ENCODE data around the gene CCBE1.

The CCBE1 gene

GRCh38 chr18:59730896-59731295, 33.7 kb upstream of the CCBE1 start:
- H3K9me3 ChIP-seq (ENCODE audit: control insufficient read depth in 5 of 5, low read length in 5 of 5) = no peaks in the 10 kb centered on the region
- peaks cover 0 to 2% (median 0%) of the 10 kb centered on the region in 5 donors for H3K27me3 ChIP-seq (ENCODE audit: control insufficient read depth in 5 of 5, insufficient read depth in 4 of 5, low read length in 5 of 5)
- H3K27ac ChIP-seq (ENCODE audit: low read depth, low read length) = no peak overlapping the region
- H3K4me1 ChIP-seq (ENCODE audit: control insufficient read depth in 5 of 5, insufficient read depth in 5 of 5, low read length in 5 of 5) = no peaks in the 10 kb centered on the region
- H3K4me3 ChIP-seq (ENCODE audit: low read depth in 1 of 5, low read length in 5 of 5) = no peak overlapping the region
- no peaks in the 10 kb centered on the region for H3K36me3 ChIP-seq (ENCODE audit: control insufficient read depth in 5 of 5, insufficient read depth in 5 of 5, low read length in 5 of 5)
- H3K9ac ChIP-seq (ENCODE audit: low read length in 5 of 5) = no peak overlapping the region

GRCh38 chr18:59729781-59730180, 32.6 kb upstream of the CCBE1 start:
- Histone ChIP-seq H3K27me3 (ENCODE audit: control insufficient read depth in 5 of 5, insufficient read depth in 4 of 5, low read length in 5 of 5) (peaks cover 0 to 2% (median 0%) of the 10 kb centered on the region in 5 donors), H3K4me1 (ENCODE audit: control insufficient read depth in 5 of 5, insufficient read depth in 5 of 5, low read length in 5 of 5) (no peaks in the 10 kb centered on the region), H3K9ac (ENCODE audit: low read length in 5 of 5) (no peak overlapping the region), H3K9me3 (ENCODE audit: control insufficient read depth in 5 of 5, low read length in 5 of 5) (no peaks in the 10 kb centered on the region), H3K27ac (ENCODE audit: low read depth, low read length) (no peak overlapping the region), H3K4me3 (ENCODE audit: low read depth in 1 of 5, low read length in 5 of 5) (no peak overlapping the region), H3K36me3 (ENCODE audit: control insufficient read depth in 5 of 5, insufficient read depth in 5 of 5, low read length in 5 of 5) (no peaks in the 10 kb centered on the region)

DNA sequence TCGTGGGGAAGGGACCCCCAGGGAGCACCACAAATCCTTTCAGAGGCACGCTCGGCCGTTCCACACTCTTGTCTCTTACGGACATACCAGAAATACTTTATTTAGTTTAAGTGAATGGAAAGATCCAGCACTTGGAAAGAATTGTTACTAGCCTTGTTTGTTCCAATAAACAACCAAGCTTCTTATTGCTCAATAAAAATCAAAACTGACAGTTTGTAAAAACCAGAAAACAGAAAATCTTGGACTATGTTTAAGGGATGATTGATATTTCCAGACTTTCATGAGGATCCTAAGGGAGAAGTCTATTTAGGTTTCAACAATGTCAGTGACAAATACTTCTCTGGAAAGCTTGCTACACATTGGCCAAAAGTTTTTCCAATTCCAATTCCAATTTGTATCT, 31.6 kb upstream of the CCBE1 start:
- Histone ChIP-seq H3K36me3 (ENCODE audit: control insufficient read depth in 5 of 5, insufficient read depth in 5 of 5, low read length in 5 of 5) (no peaks in the 10 kb centered on the region), H3K4me3 (ENCODE audit: low read depth in 1 of 5, low read length in 5 of 5) (no peak overlapping the region), H3K9me3 (ENCODE audit: control insufficient read depth in 5 of 5, low read length in 5 of 5) (no peaks in the 10 kb centered on the region), H3K9ac (ENCODE audit: low read length in 5 of 5) (no peak overlapping the region), H3K4me1 (ENCODE audit: control insufficient read depth in 5 of 5, insufficient read depth in 5 of 5, low read length in 5 of 5) (no peaks in the 10 kb centered on the region), H3K27ac (ENCODE audit: low read depth, low read length) (no peak overlapping the region), H3K27me3 (ENCODE audit: control insufficient read depth in 5 of 5, insufficient read depth in 4 of 5, low read length in 5 of 5) (peaks cover 0 to 3% (median 0%) of the 10 kb centered on the region in 5 donors)

DNA sequence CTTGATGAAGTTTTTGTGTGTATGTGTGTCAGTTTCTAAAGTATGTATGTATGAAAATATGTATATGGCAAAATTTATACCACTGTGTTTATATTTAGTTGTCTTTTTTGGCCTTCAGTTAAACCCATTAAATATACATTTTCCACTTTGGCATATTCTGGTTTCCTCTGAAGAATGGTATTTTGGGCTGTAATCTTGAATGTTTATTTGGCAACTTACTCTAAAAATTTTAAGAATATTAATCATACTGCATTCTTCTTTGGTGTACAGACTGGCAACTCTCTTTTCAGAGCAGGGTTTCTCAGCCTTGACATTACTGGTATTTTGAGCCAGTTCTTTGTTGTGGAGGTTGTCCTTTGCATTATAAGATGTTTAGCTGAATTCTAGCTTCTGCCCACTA, 27.9 kb upstream of the CCBE1 start:
- no peaks in the 10 kb centered on the region for H3K36me3 ChIP-seq (ENCODE audit: control insufficient read depth in 5 of 5, insufficient read depth in 5 of 5, low read length in 5 of 5)
- no peak overlapping the region for H3K9ac ChIP-seq (ENCODE audit: low read length in 5 of 5)
- peaks cover 0 to 3% (median 0%) of the 10 kb centered on the region in 5 donors for H3K27me3 ChIP-seq (ENCODE audit: control insufficient read depth in 5 of 5, insufficient read depth in 4 of 5, low read length in 5 of 5)
- no peaks in the 10 kb centered on the region for H3K4me1 ChIP-seq (ENCODE audit: control insufficient read depth in 5 of 5, insufficient read depth in 5 of 5, low read length in 5 of 5)
- no peak overlapping the region for H3K4me3 ChIP-seq (ENCODE audit: low read depth in 1 of 5, low read length in 5 of 5)
- peaks cover 0 to 3% (median 2%) of the 10 kb centered on the region in 5 donors for H3K9me3 ChIP-seq (ENCODE audit: control insufficient read depth in 5 of 5, low read length in 5 of 5)
- no peak overlapping the region for H3K27ac ChIP-seq (ENCODE audit: low read depth, low read length)

DNA sequence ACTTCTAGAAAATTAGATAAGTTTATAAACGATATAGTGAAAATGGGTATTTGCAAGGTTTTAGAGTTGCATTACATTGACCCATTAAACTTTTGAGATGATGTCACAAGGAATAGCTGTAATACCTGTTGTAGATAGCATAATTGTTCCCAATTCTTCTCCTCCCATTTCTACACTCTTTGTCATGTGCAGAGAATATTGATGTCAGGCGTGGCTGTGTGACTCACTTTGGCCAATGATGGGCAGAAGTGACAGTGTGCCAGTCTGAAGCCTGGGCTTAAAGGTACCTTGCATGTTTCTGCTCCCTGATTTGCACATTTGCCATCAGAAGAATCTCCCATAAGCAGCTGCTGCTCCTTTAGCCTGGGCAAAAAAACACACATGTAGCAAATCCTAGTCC, 26.9 kb upstream of the CCBE1 start:
- H3K4me1 ChIP-seq (ENCODE audit: control insufficient read depth in 5 of 5, insufficient read depth in 5 of 5, low read length in 5 of 5) = no peaks in the 10 kb centered on the region
- H3K4me3 ChIP-seq (ENCODE audit: low read depth in 1 of 5, low read length in 5 of 5) = no peak overlapping the region
- no peak overlapping the region for H3K27ac ChIP-seq (ENCODE audit: low read depth, low read length)
- peaks cover 0 to 3% (median 0%) of the 10 kb centered on the region in 5 donors for H3K27me3 ChIP-seq (ENCODE audit: control insufficient read depth in 5 of 5, insufficient read depth in 4 of 5, low read length in 5 of 5)
- no peak overlapping the region for H3K9ac ChIP-seq (ENCODE audit: low read length in 5 of 5)
- peaks cover 0 to 3% (median 2%) of the 10 kb centered on the region in 5 donors for H3K9me3 ChIP-seq (ENCODE audit: control insufficient read depth in 5 of 5, low read length in 5 of 5)
- no peaks in the 10 kb centered on the region for H3K36me3 ChIP-seq (ENCODE audit: control insufficient read depth in 5 of 5, insufficient read depth in 5 of 5, low read length in 5 of 5)

DNA sequence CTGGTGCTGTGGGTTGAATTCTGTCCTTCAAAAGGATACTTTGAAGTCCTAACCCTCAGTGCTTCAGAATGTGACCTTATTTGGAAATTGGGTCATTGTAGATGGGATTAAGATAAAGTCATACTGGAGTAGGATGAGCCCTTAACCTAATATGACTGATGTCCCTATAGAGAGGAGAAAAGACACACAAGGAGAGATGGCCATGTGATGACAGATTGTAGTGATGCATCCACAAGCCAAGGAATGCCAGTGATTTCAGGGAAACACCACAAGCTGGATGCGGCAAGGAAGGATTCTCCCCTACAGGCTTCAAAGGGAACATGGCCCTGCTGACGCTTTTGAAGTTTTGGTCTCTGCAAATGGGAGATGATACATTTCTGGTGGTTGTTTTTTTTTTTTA, 24.7 kb upstream of the CCBE1 start:
- H3K27me3 ChIP-seq (ENCODE audit: control insufficient read depth in 5 of 5, insufficient read depth in 4 of 5, low read length in 5 of 5) = peaks cover 0 to 3% (median 0%) of the 10 kb centered on the region in 5 donors
- no peak overlapping the region for H3K9ac ChIP-seq (ENCODE audit: low read length in 5 of 5)
- H3K4me1 ChIP-seq (ENCODE audit: control insufficient read depth in 5 of 5, insufficient read depth in 5 of 5, low read length in 5 of 5) = no peaks in the 10 kb centered on the region
- no peak overlapping the region for H3K4me3 ChIP-seq (ENCODE audit: low read depth in 1 of 5, low read length in 5 of 5)
- H3K36me3 ChIP-seq (ENCODE audit: control insufficient read depth in 5 of 5, insufficient read depth in 5 of 5, low read length in 5 of 5) = no peaks in the 10 kb centered on the region
- peaks cover 0 to 3% (median 2%) of the 10 kb centered on the region in 5 donors for H3K9me3 ChIP-seq (ENCODE audit: control insufficient read depth in 5 of 5, low read length in 5 of 5)
- H3K27ac ChIP-seq (ENCODE audit: low read depth, low read length) = no peak overlapping the region

- H3K9me3 ChIP-seq (ENCODE audit: control insufficient read depth in 5 of 5, low read length in 5 of 5) = peaks cover 0 to 3% (median 2%) of the 10 kb centered on the region in 5 donors
- H3K36me3 ChIP-seq (ENCODE audit: control insufficient read depth in 5 of 5, insufficient read depth in 5 of 5, low read length in 5 of 5) = no peaks in the 10 kb centered on the region
- no peak overlapping the region for H3K27ac ChIP-seq (ENCODE audit: low read depth, low read length)
- no peak overlapping the region for H3K9ac ChIP-seq (ENCODE audit: low read length in 5 of 5)
- no peak overlapping the region for H3K4me3 ChIP-seq (ENCODE audit: low read depth in 1 of 5, low read length in 5 of 5)
- peaks cover 0 to 3% (median 0%) of the 10 kb centered on the region in 5 donors for H3K27me3 ChIP-seq (ENCODE audit: control insufficient read depth in 5 of 5, insufficient read depth in 4 of 5, low read length in 5 of 5)
- H3K4me1 ChIP-seq (ENCODE audit: control insufficient read depth in 5 of 5, insufficient read depth in 5 of 5, low read length in 5 of 5) = no peaks in the 10 kb centered on the region
Measured at GRCh38 chr18:59721211-59721610, 24.0 kb upstream of the CCBE1 start.

DNA sequence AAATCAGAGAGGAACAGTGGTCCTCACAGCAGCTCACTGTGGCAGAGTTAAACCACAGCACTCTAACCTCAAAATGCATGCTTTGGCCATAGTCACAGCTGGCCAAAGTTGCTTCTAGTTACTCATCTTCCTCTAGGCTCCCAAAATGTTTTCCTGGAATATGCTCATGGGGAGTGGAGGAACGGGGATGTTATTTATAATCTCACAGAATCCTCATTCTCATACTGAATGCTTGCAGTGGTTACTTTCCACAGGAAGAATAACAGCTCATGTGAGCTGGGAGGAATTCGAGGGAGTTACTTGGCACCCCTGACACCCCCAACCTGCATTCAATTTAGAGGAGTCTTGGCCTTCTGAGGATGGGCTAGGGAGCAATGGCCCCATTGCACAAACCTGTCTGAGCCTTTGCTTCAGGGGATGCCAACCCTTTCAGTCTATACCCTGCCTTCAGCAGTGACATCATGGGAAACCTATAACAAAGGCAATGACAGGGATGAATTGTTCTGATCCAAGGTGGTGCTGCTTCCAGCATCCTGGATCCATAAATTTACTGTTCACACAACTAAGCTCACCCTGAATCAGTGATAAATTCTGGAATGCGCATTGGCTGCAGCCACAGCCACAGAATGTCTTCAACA, 22.4 kb upstream of the CCBE1 start:
- Histone ChIP-seq H3K27me3 (ENCODE audit: control insufficient read depth in 5 of 5, insufficient read depth in 4 of 5, low read length in 5 of 5) (peaks cover 0 to 3% (median 0%) of the 10 kb centered on the region in 5 donors), H3K4me1 (ENCODE audit: control insufficient read depth in 5 of 5, insufficient read depth in 5 of 5, low read length in 5 of 5) (no peaks in the 10 kb centered on the region), H3K9ac (ENCODE audit: low read length in 5 of 5) (no peak overlapping the region)

GRCh38 chr18:59718464-59719157, 21.4 kb upstream of the CCBE1 start:
- no peak overlapping the region for H3K4me3 ChIP-seq (ENCODE audit: low read depth in 1 of 5, low read length in 5 of 5)
- no peaks in the 10 kb centered on the region for H3K27me3 ChIP-seq (ENCODE audit: control insufficient read depth in 5 of 5, insufficient read depth in 4 of 5, low read length in 5 of 5)
- H3K27ac ChIP-seq (ENCODE audit: low read depth, low read length) = no peak overlapping the region
- H3K9ac ChIP-seq (ENCODE audit: low read length in 5 of 5) = no peak overlapping the region
- peaks cover 0 to 3% (median 2%) of the 10 kb centered on the region in 5 donors for H3K9me3 ChIP-seq (ENCODE audit: control insufficient read depth in 5 of 5, low read length in 5 of 5)
- H3K4me1 ChIP-seq (ENCODE audit: control insufficient read depth in 5 of 5, insufficient read depth in 5 of 5, low read length in 5 of 5) = no peaks in the 10 kb centered on the region
- no peaks in the 10 kb centered on the region for H3K36me3 ChIP-seq (ENCODE audit: control insufficient read depth in 5 of 5, insufficient read depth in 5 of 5, low read length in 5 of 5)

More for the DNA sequence above, 22.4 kb upstream of the CCBE1 start:
- H3K36me3 ChIP-seq (ENCODE audit: control insufficient read depth in 5 of 5, insufficient read depth in 5 of 5, low read length in 5 of 5) = no peaks in the 10 kb centered on the region
- H3K9me3 ChIP-seq (ENCODE audit: control insufficient read depth in 5 of 5, low read length in 5 of 5) = peaks cover 0 to 3% (median 2%) of the 10 kb centered on the region in 5 donors
- no peak overlapping the region for H3K27ac ChIP-seq (ENCODE audit: low read depth, low read length)
- H3K4me3 ChIP-seq (ENCODE audit: low read depth in 1 of 5, low read length in 5 of 5) = no peak overlapping the region

GRCh38 chr18:59718108-59718463, 20.9 kb upstream of the CCBE1 start:
- Histone ChIP-seq H3K36me3 (ENCODE audit: control insufficient read depth in 5 of 5, insufficient read depth in 5 of 5, low read length in 5 of 5) (no peaks in the 10 kb centered on the region), H3K27me3 (ENCODE audit: control insufficient read depth in 5 of 5, insufficient read depth in 4 of 5, low read length in 5 of 5) (no peaks in the 10 kb centered on the region), H3K27ac (ENCODE audit: low read depth, low read length) (no peak overlapping the region), H3K4me1 (ENCODE audit: control insufficient read depth in 5 of 5, insufficient read depth in 5 of 5, low read length in 5 of 5) (no peaks in the 10 kb centered on the region), H3K9me3 (ENCODE audit: control insufficient read depth in 5 of 5, low read length in 5 of 5) (peaks cover 0 to 3% (median 2%) of the 10 kb centered on the region in 5 donors), H3K4me3 (ENCODE audit: low read depth in 1 of 5, low read length in 5 of 5) (no peak overlapping the region), H3K9ac (ENCODE audit: low read length in 5 of 5) (no peak overlapping the region)
